ENCODE results near the gene TRIM17. TPM values are rescaled to one million over a fixed set of nuclear protein-coding genes. Genes with fewer than 3 reads are reported as not detected.

Gene TRIM17
- total RNA-seq, 1 experiment from 2014 or later: not detected

GRCh38 chr1:228363686-228364067 lies 53.0 kb downstream of the TRIM17 start:
- no peaks in the 10 kb centered on the region for H4K20me1 ChIP-seq (ENCODE audit: low read length)
- intact Hi-C loops (cut with micrococcal nuclease): no loop called here
- no peaks in the 10 kb centered on the region for H3F3A ChIP-seq (ENCODE audit: low read length, unreplicated experiment)
- no TSS peak for BruUV-seq (replicated peaks)
- peaks cover 10% of the 10 kb centered on the region for H3K4me1 ChIP-seq (ENCODE audit: insufficient read depth, low read length)
- no peaks in the 10 kb centered on the region for H3K9me3 ChIP-seq (ENCODE audit: low read length)
- no peaks in the 10 kb centered on the region for H3K36me3 ChIP-seq (ENCODE audit: low read depth, low read length)
- H3K79me2 ChIP-seq (ENCODE audit: low read length): no peaks in the 10 kb centered on the region
- no peaks in the 10 kb centered on the region for H3K27me3 ChIP-seq (ENCODE audit: low read length)
- no peak overlapping the region for H3K4me3 ChIP-seq (ENCODE audit: low read length)
- no peak overlapping the region for H3K4me2 ChIP-seq (ENCODE audit: low read length)
- no peaks in the 10 kb centered on the region for H3K9me2 ChIP-seq (replicated peaks; ENCODE audit: low read length)
- ATAC-seq (no peak), DNase-seq (no peak)
- H2AFZ ChIP-seq (ENCODE audit: low read length): no peak overlapping the region
- H3K27ac ChIP-seq (ENCODE audit: low read length): no peak overlapping the region
- ChIA-PET CTCF (no interaction called here), POLR2A (ENCODE audit: unreplicated experiment) (no interaction called here)
- TF ChIP-seq EZH2phosphoT487 (IDR thresholded peaks at IDR 0.05; ENCODE audit: borderline replicate concordance, low read length) (no peak), EZH2 (IDR thresholded peaks at IDR 0.05; ENCODE audit: low read length, unreplicated experiment) (no peak)
- TF ChIP-seq, protein P1, sequence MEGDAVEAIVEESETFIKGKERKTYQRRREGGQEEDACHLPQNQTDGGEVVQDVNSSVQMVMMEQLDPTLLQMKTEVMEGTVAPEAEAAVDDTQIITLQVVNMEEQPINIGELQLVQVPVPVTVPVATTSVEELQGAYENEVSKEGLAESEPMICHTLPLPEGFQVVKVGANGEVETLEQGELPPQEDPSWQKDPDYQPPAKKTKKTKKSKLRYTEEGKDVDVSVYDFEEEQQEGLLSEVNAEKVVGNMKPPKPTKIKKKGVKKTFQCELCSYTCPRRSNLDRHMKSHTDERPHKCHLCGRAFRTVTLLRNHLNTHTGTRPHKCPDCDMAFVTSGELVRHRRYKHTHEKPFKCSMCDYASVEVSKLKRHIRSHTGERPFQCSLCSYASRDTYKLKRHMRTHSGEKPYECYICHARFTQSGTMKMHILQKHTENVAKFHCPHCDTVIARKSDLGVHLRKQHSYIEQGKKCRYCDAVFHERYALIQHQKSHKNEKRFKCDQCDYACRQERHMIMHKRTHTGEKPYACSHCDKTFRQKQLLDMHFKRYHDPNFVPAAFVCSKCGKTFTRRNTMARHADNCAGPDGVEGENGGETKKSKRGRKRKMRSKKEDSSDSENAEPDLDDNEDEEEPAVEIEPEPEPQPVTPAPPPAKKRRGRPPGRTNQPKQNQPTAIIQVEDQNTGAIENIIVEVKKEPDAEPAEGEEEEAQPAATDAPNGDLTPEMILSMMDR (conservative IDR thresholded peaks at IDR 0.05; ENCODE audit: low read depth, low read length): no peak
- H3K9ac ChIP-seq (ENCODE audit: low read length): no peak overlapping the region

DNA sequence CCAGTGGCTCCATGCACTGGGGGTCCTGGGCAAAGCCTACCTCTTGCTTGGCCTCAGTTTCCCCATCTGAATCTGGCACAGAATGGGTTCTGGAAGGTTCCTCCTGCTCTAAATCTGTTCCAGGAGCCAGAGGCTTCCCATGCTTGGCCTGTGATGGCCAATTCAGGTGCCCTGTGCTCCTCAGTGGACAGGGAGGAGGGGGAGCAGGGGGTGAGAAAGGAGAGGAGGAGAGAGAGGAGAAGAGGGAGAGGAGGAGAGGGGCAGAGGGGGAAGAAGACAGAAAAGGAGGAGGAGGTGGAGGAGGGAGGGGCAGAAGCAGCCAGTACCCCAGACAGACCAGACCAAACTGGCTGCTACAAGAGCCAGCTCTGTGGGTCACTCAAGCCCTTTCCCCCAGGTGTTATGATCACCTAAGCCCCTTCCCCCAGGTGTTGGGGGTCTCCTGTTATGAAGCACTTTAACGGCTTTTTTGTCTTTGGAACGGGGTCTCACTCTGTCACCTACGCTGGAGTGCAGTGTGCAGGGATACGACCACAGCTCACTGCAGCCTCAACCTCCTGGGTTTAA lies 53.7 kb downstream of the TRIM17 start:
- BruUV-seq (replicated peaks): no TSS peak
- Histone ChIP-seq H3K4me1 (ENCODE audit: insufficient read depth, low read length) (peaks cover 7% of the 10 kb centered on the region), H3F3A (ENCODE audit: low read length, unreplicated experiment) (no peaks in the 10 kb centered on the region), H3K27ac (ENCODE audit: low read length) (no peak overlapping the region), H3K79me2 (ENCODE audit: low read length) (no peaks in the 10 kb centered on the region), H2AFZ (ENCODE audit: low read length) (no peak overlapping the region), H3K9ac (ENCODE audit: low read length) (no peak overlapping the region), H3K9me3 (ENCODE audit: low read length) (no peaks in the 10 kb centered on the region), H3K4me2 (ENCODE audit: low read length) (no peak overlapping the region), H3K9me2 (replicated peaks; ENCODE audit: low read length) (no peaks in the 10 kb centered on the region), H3K36me3 (ENCODE audit: low read depth, low read length) (no peaks in the 10 kb centered on the region), H4K20me1 (ENCODE audit: low read length) (no peaks in the 10 kb centered on the region), H3K27me3 (ENCODE audit: low read length) (no peaks in the 10 kb centered on the region), H3K4me3 (ENCODE audit: low read length) (no peak overlapping the region)
- DNase-seq (no peak), ATAC-seq (no peak)
- CTCF ChIA-PET: no interaction called here
- TF ChIP-seq EZH2phosphoT487 (IDR thresholded peaks at IDR 0.05; ENCODE audit: borderline replicate concordance, low read length) (no peak), EZH2 (IDR thresholded peaks at IDR 0.05; ENCODE audit: low read length, unreplicated experiment) (no peak)
- TF ChIP-seq, protein P1 (conservative IDR thresholded peaks at IDR 0.05; ENCODE audit: low read depth, low read length): no peak
- POLR2A ChIA-PET (ENCODE audit: unreplicated experiment): no interaction called here
- intact Hi-C loops (cut with micrococcal nuclease): no loop called here

- POLR2A ChIA-PET (ENCODE audit: unreplicated experiment): interaction anchor here (0.7 kb wide), 1 partner anchor 10 kb away, joined by 3 read pairs; no protein-coding TSS in a partner anchor
- no peaks in the 10 kb centered on the region for H3F3A ChIP-seq (ENCODE audit: low read length, unreplicated experiment)
- CTCF ChIA-PET: no interaction called here
- TF ChIP-seq EZH2 (IDR thresholded peaks at IDR 0.05; ENCODE audit: low read length, unreplicated experiment) (no peak), EZH2phosphoT487 (IDR thresholded peaks at IDR 0.05; ENCODE audit: borderline replicate concordance, low read length) (no peak)
- TF ChIP-seq, protein P1 (conservative IDR thresholded peaks at IDR 0.05; ENCODE audit: low read depth, low read length): no peak
- intact Hi-C loops (cut with micrococcal nuclease): no loop called here
- H3K4me3 ChIP-seq (ENCODE audit: low read length): no peak overlapping the region
- H3K27ac ChIP-seq (ENCODE audit: low read length): no peak overlapping the region
- no TSS peak for BruUV-seq (replicated peaks)
- no peaks in the 10 kb centered on the region for H3K36me3 ChIP-seq (ENCODE audit: low read depth, low read length)
- H3K27me3 ChIP-seq (ENCODE audit: low read length): no peaks in the 10 kb centered on the region
- no peak overlapping the region for H3K4me2 ChIP-seq (ENCODE audit: low read length)
- ATAC-seq: no peak
- no peaks in the 10 kb centered on the region for H4K20me1 ChIP-seq (ENCODE audit: low read length)
- H3K4me1 ChIP-seq (ENCODE audit: insufficient read depth, low read length): peaks cover under 1% of the 10 kb centered on the region; the same call in 1 of the 2 replicates
- DNase-seq: no peak
- H3K9ac ChIP-seq (ENCODE audit: low read length): no peak overlapping the region
- H2AFZ ChIP-seq (ENCODE audit: low read length): no peak overlapping the region
- H3K9me2 ChIP-seq (replicated peaks; ENCODE audit: low read length): no peaks in the 10 kb centered on the region
- H3K79me2 ChIP-seq (ENCODE audit: low read length): no peaks in the 10 kb centered on the region
- H3K9me3 ChIP-seq (ENCODE audit: low read length): no peaks in the 10 kb centered on the region
These were observed 54.3 kb downstream of the TRIM17 start for GRCh38 chr1:228362141-228362883.

Measured in PC-3 (cell line).